ENCODE results near the gene SAP25. TPM values are rescaled to one million over a fixed set of nuclear protein-coding genes. Genes with fewer than 3 reads are reported as not detected.
A peak's percentile ranks its signal among the peaks of the same experiment; 100 is the strongest.

The SAP25 gene
- total RNA-seq, 2 experiments from 2014 or later = 52.0 to 53.4 TPM

GRCh38 chr7:100546926-100547800 is 26.5 kb downstream of the SAP25 start:
- peaks cover 88% of the 10 kb centered on the region for H3K4me1 ChIP-seq (ENCODE audit: insufficient read depth, low read length)
- Mint-ChIP-seq H3K27ac (peak overlapping the region; percentile 73), H3K4me3 (peak overlapping the region; percentile 47), H3K27me3 (no peaks in the 10 kb centered on the region), H3K9me3 (no peaks in the 10 kb centered on the region), H3K36me3 (ENCODE audit: low read depth) (peaks cover 27% of the 10 kb centered on the region), H3K4me1 (ENCODE audit: low read depth) (peaks cover 84% of the 10 kb centered on the region)
- H3K36me3 ChIP-seq (ENCODE audit: insufficient read depth, low read length) = peaks cover 22% of the 10 kb centered on the region
- ATAC-seq (ENCODE audit: poor library complexity) (no peak), DNase-seq (no peak)
- no peak for TF ChIP-seq CTCF (IDR thresholded peaks at IDR 0.05)
- ChIA-PET CTCF (interaction anchor here (1.0 to 3.9 kb wide), 3 partner anchors 12 to 22 kb away, joined by 3 to 47 read pairs (median 4); no protein-coding TSS in a partner anchor), POLR2A (interaction anchor here (0.7 to 4.3 kb wide), 10 partner anchors 8 to 159 kb away, joined by 3 to 32 read pairs (median 6); partner anchors contain the start of genes AGFG2, FBXO24, LRCH4 and MEPCE)
- H3K27me3 ChIP-seq (ENCODE audit: control insufficient read depth in 1 of 2, insufficient read depth in 2 of 2, low read length in 2 of 2) = no peaks in the 10 kb centered on the region
- peak overlapping the region; percentile 29 for H3K4me3 ChIP-seq (ENCODE audit: low read length)
- intact Hi-C loops (cut with DNase I, micrococcal nuclease) = no loop called here
- no peaks in the 10 kb centered on the region for H3K9me3 ChIP-seq (ENCODE audit: control insufficient read depth in 1 of 2, insufficient read depth in 1 of 2, low read length in 2 of 2)
- peak overlapping the region; percentile 63 to 84 for H3K27ac ChIP-seq (ENCODE audit: low read depth in 1 of 2, low read length in 2 of 2)

- Mint-ChIP-seq H3K4me1 (ENCODE audit: low read depth) (peaks cover 92% of the 10 kb centered on the region), H3K9me3 (no peaks in the 10 kb centered on the region), H3K27ac (peak overlapping the region; percentile 73), H3K4me3 (peak overlapping the region; percentile 47), H3K27me3 (no peaks in the 10 kb centered on the region), H3K36me3 (ENCODE audit: low read depth) (peaks cover 27% of the 10 kb centered on the region)
- peak overlapping the region; percentile 63 to 84 for H3K27ac ChIP-seq (ENCODE audit: low read depth in 1 of 2, low read length in 2 of 2)
- ATAC-seq (ENCODE audit: poor library complexity) (peak; percentile 33), DNase-seq (peak in 3 of 14 experiments; percentile 67 to 80 (median 76))
- peaks cover 15% of the 10 kb centered on the region for H3K36me3 ChIP-seq (ENCODE audit: insufficient read depth, low read length)
- TF ChIP-seq CTCF (IDR thresholded peaks at IDR 0.05) = no peak
- H3K9me3 ChIP-seq (ENCODE audit: control insufficient read depth in 1 of 2, insufficient read depth in 1 of 2, low read length in 2 of 2) = no peaks in the 10 kb centered on the region
- ChIA-PET CTCF (interaction anchor here (1.0 to 3.9 kb wide), 4 partner anchors 13 to 159 kb away, joined by 3 to 47 read pairs (median 4); partner anchors contain the start of gene POP7), POLR2A (interaction anchor here (0.7 to 2.2 kb wide), 9 partner anchors 13 to 160 kb away, joined by 3 to 9 read pairs (median 5); partner anchors contain the start of genes FBXO24, LRCH4, MEPCE and POP7)
- H3K4me3 ChIP-seq (ENCODE audit: low read length) = peak overlapping the region; percentile 29
- H3K4me1 ChIP-seq (ENCODE audit: insufficient read depth, low read length) = peaks cover 95% of the 10 kb centered on the region
- no peaks in the 10 kb centered on the region for H3K27me3 ChIP-seq (ENCODE audit: control insufficient read depth in 1 of 2, insufficient read depth in 2 of 2, low read length in 2 of 2)
- intact Hi-C loops (cut with DNase I, micrococcal nuclease) = no loop called here
These were observed 27.4 kb downstream of the SAP25 start for GRCh38 chr7:100546129-100546925.

Data from CD4-positive, alpha-beta T cell (primary cell).